ENCODE data around the gene LLPH. TPM values are rescaled to one million over a fixed set of nuclear protein-coding genes. Genes with fewer than 3 reads are reported as not detected.

The LLPH gene
- total and polyA plus RNA-seq, 7 experiments from 2014 or later, result 14.7 to 31.1 (median 28.4) TPM

DNA sequence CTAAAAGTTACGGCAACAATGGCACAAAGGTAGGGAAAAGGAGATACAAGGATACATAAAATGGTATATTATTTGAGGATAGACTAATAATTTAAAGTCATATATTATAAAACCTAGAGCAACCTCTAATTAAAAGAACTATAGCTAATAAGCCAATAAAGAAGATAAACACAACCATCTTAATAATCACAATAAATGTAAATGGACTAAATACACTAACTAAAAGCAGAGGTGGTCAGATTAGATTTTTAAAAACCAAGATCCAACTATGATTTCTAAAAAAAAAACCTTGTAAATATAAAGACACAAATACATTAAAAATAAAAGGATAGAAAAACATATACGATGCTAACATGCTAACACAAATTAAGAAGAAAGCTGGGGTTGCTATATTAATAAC, 10.7 kb upstream of the LLPH start:
- Mint-ChIP-seq H3K27me3 (no peaks in the 10 kb centered on the region), H3K4me1 (peaks cover 4 to 34% (median 21%) of the 10 kb centered on the region in 7 donors), H3K27ac (no peak overlapping the region), H3K36me3 (peaks cover 18 to 70% (median 62%) of the 10 kb centered on the region in 5 donors), H3K4me3 (no peak overlapping the region), H3K9me3 (peaks cover 0 to 36% (median 9%) of the 10 kb centered on the region in 11 donors)
- Histone ChIP-seq H3K4me3 (ENCODE audit: low read length) (no peak overlapping the region), H3K36me3 (ENCODE audit: control insufficient read depth in 2 of 3, insufficient read depth in 3 of 3, low read length in 3 of 3) (peaks cover 16 to 69% (median 17%) of the 10 kb centered on the region in 3 experiments), H3K9me3 (ENCODE audit: control insufficient read depth in 2 of 3, low read length in 3 of 3) (peaks cover 0 to 21% (median 6%) of the 10 kb centered on the region in 3 experiments), H3K4me1 (ENCODE audit: control insufficient read depth in 2 of 2, insufficient read depth in 2 of 2, low read length in 2 of 2) (peaks cover 0 to 3% of the 10 kb centered on the region in 2 donors), H3K27ac (ENCODE audit: low read depth, low read length) (no peak overlapping the region), H3K27me3 (ENCODE audit: control insufficient read depth in 2 of 2, insufficient read depth in 2 of 2, low read length in 2 of 2) (no peaks in the 10 kb centered on the region)
- no peak for DNase-seq
- POLR2A ChIA-PET, result interaction anchor here (1.8 to 2.7 kb wide), 2 partner anchors 11 to 28 kb away, joined by 5 to 15 read pairs; partner anchors contain the start of genes LLPH and TMBIM4
- CTCF ChIA-PET, result no interaction called here
- intact Hi-C loops (cut with micrococcal nuclease), result no loop called here
- ATAC-seq, result no peak

DNA sequence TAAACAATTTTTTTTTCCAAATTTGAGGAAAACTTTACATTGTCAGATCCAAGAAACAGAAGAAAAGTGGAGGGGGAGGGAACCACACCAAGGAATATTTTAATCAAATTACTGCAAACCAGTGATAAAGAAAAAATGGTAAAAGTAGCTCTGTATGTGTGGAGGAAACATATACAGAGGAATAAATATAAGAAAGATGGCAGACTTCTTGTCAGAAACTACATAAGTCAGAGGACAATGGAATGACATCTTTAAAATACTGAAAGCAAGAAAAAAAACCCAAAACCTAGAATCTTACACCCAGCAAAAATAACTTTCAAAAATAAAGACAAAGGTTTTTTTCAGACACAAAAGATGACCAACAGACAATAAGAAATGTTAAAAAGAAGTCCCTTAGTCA, 10.2 kb upstream of the LLPH start:
- Histone ChIP-seq H3K27me3 (ENCODE audit: control insufficient read depth in 2 of 2, insufficient read depth in 2 of 2, low read length in 2 of 2) (no peaks in the 10 kb centered on the region), H3K36me3 (ENCODE audit: control insufficient read depth in 2 of 3, insufficient read depth in 3 of 3, low read length in 3 of 3) (peaks cover 10 to 71% (median 17%) of the 10 kb centered on the region in 3 experiments), H3K27ac (ENCODE audit: low read depth, low read length) (no peak overlapping the region), H3K9me3 (ENCODE audit: control insufficient read depth in 2 of 3, low read length in 3 of 3) (peaks cover 0 to 21% (median 6%) of the 10 kb centered on the region in 3 experiments), H3K4me1 (ENCODE audit: control insufficient read depth in 2 of 2, insufficient read depth in 2 of 2, low read length in 2 of 2) (peaks cover 0 to 3% of the 10 kb centered on the region in 2 donors), H3K4me3 (ENCODE audit: low read length) (no peak overlapping the region)
- DNase-seq (peak in 2 of 9 donors; percentile 15 to 17), ATAC-seq (no peak)
- peaks cover 4 to 28% (median 16%) of the 10 kb centered on the region in 7 donors for H3K4me1 Mint-ChIP-seq
- ChIA-PET POLR2A (interaction anchor here (1.8 to 2.7 kb wide), 2 partner anchors 10 to 29 kb away, joined by 5 to 15 read pairs; partner anchors contain the start of genes LLPH and TMBIM4), CTCF (no interaction called here)
- peaks cover 0 to 36% (median 9%) of the 10 kb centered on the region in 11 donors for H3K9me3 Mint-ChIP-seq
- H3K27me3 Mint-ChIP-seq, result no peaks in the 10 kb centered on the region
- intact Hi-C loops (cut with micrococcal nuclease), result no loop called here
- H3K36me3 Mint-ChIP-seq, result peaks cover 18 to 69% (median 64%) of the 10 kb centered on the region in 5 donors
- H3K27ac Mint-ChIP-seq, result peak overlapping the region in 4 of 9 donors; percentile 40 to 73 (median 54)
- H3K4me3 Mint-ChIP-seq, result no peak overlapping the region

DNA sequence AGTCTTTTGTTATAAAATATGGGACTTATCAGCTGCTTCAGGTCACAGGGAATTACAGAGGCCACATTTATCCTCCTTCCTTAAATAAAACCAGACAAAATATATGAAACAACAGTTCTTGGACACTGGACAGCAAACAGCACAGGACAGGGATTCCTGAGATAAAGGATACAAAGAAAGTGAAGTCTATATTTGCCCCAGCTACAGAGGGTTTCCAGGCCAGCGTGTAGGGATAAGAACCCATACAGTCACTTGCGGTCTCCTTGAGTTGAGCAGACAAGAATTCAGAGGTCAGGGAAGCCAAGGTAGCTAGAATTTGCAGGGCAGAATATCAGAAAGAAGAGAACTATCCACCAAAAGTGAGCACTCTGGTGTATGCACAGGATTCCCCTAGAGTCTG, 8.8 kb upstream of the LLPH start:
- H3K27ac Mint-ChIP-seq, result peak overlapping the region in 3 of 9 donors; percentile 1 to 46 (median 1)
- intact Hi-C loops (cut with micrococcal nuclease), result loop anchor here (10.0 kb wide), 3 partner anchors 975 to 1915 kb away; partner anchors contain the start of genes KICS2 (in 1 of the 2), LEMD3 (in 1 of the 2) and XPOT (in 1 of the 2)
- H3K4me3 Mint-ChIP-seq, result no peak overlapping the region
- no peak for DNase-seq
- Histone ChIP-seq H3K27me3 (ENCODE audit: control insufficient read depth in 2 of 2, insufficient read depth in 2 of 2, low read length in 2 of 2) (no peaks in the 10 kb centered on the region), H3K9me3 (ENCODE audit: control insufficient read depth in 2 of 3, low read length in 3 of 3) (peaks cover 0 to 21% (median 6%) of the 10 kb centered on the region in 3 experiments), H3K4me1 (ENCODE audit: control insufficient read depth in 2 of 2, insufficient read depth in 2 of 2, low read length in 2 of 2) (no peaks in the 10 kb centered on the region), H3K36me3 (ENCODE audit: control insufficient read depth in 2 of 3, insufficient read depth in 3 of 3, low read length in 3 of 3) (peaks cover 6 to 58% (median 17%) of the 10 kb centered on the region in 3 experiments), H3K4me3 (ENCODE audit: low read length) (no peak overlapping the region), H3K27ac (ENCODE audit: low read depth, low read length) (no peak overlapping the region)
- POLR2A ChIA-PET, result interaction anchor here (2.7 kb wide), 1 partner anchor 9 kb away, joined by 15 read pairs; the partner anchor contains the start of gene LLPH
- H3K36me3 Mint-ChIP-seq, result peaks cover 18 to 61% (median 55%) of the 10 kb centered on the region in 5 donors
- no peaks in the 10 kb centered on the region for H3K27me3 Mint-ChIP-seq
- ATAC-seq, result no peak
- H3K9me3 Mint-ChIP-seq, result peaks cover 0 to 36% (median 9%) of the 10 kb centered on the region in 11 donors
- peaks cover 0 to 15% (median 4%) of the 10 kb centered on the region in 7 donors for H3K4me1 Mint-ChIP-seq
- CTCF ChIA-PET, result no interaction called here

DNA sequence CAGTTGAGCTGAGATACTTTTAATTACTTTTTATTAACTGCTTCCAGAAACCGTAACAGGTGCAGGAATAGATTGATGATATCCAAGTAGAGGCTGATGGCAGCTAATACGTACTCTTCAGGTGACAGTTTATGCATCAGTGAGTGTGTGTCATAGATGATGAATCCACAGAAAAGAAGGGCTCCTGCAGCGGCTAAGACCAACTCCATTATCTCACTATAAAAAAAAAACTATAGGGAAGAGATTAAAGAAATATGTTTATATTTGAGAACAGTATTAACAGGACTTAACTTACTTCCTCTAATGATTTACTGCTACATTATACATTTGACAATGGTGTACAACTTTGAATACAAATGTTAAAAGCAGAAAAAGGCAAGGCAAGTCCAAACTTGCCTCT, 7.4 kb upstream of the LLPH start:
- Histone ChIP-seq H3K27ac (ENCODE audit: low read depth, low read length) (no peak overlapping the region), H3K27me3 (ENCODE audit: control insufficient read depth in 2 of 2, insufficient read depth in 2 of 2, low read length in 2 of 2) (no peaks in the 10 kb centered on the region), H3K36me3 (ENCODE audit: control insufficient read depth in 2 of 3, insufficient read depth in 3 of 3, low read length in 3 of 3) (peaks cover 6 to 44% (median 17%) of the 10 kb centered on the region in 3 experiments), H3K9me3 (ENCODE audit: control insufficient read depth in 2 of 3, low read length in 3 of 3) (peaks cover 0 to 21% (median 6%) of the 10 kb centered on the region in 3 experiments), H3K4me3 (ENCODE audit: low read length) (no peak overlapping the region), H3K4me1 (ENCODE audit: control insufficient read depth in 2 of 2, insufficient read depth in 2 of 2, low read length in 2 of 2) (no peaks in the 10 kb centered on the region)
- ChIA-PET CTCF (no interaction called here), POLR2A (interaction anchor here (0.6 kb wide), 1 partner anchor 31 kb away, joined by 3 read pairs; no protein-coding TSS in a partner anchor)
- Mint-ChIP-seq H3K27ac (no peak overlapping the region), H3K9me3 (peaks cover 0 to 36% (median 9%) of the 10 kb centered on the region in 11 donors), H3K36me3 (peaks cover 13 to 54% (median 44%) of the 10 kb centered on the region in 5 donors), H3K27me3 (no peaks in the 10 kb centered on the region), H3K4me3 (no peak overlapping the region), H3K4me1 (peaks cover 0 to 13% (median 2%) of the 10 kb centered on the region in 7 donors)
- no peak for DNase-seq
- intact Hi-C loops (cut with micrococcal nuclease), result loop anchor here (10.0 kb wide), 3 partner anchors 973 to 1913 kb away; partner anchors contain the start of genes KICS2 (in 1 of the 2), LEMD3 (in 1 of the 2) and XPOT (in 1 of the 2)
- ATAC-seq, result no peak

DNA sequence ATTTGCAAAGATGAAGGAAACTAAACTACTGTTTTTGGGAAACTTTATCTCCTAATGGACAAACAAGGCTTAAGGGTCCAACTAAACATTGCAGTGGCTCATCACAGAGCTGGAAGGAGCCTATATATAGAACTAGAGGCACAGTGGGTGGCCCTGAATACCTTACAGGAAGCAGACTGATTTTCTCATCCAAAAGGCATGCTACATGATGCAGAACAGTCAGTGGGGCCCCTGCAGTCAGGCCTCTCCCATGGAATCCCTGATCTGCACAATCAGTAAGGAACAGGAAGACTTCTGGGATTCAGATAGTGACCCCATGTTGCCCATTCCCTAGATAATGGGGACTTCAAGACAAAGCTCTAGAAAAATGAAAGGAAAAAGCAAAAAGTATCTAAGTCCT, 1.9 kb upstream of the LLPH start:
- Histone ChIP-seq H3K9me3 (ENCODE audit: control insufficient read depth in 2 of 3, low read length in 3 of 3) (no peaks in the 10 kb centered on the region), H3K4me3 (ENCODE audit: low read length) (no peak overlapping the region), H3K4me1 (ENCODE audit: control insufficient read depth in 2 of 2, insufficient read depth in 2 of 2, low read length in 2 of 2) (peaks cover 19 to 23% of the 10 kb centered on the region in 2 donors), H3K36me3 (ENCODE audit: control insufficient read depth in 2 of 3, insufficient read depth in 3 of 3, low read length in 3 of 3) (peaks cover 0 to 20% (median 0%) of the 10 kb centered on the region in 3 experiments), H3K27ac (ENCODE audit: low read depth, low read length) (no peak overlapping the region), H3K27me3 (ENCODE audit: control insufficient read depth in 2 of 2, insufficient read depth in 2 of 2, low read length in 2 of 2) (no peaks in the 10 kb centered on the region)
- intact Hi-C loops (cut with micrococcal nuclease), result loop anchor here (5.0 to 10.0 kb wide), 4 partner anchors 275 to 1908 kb away; partner anchors contain the start of genes KICS2 (in 1 of the 2), LEMD3 (in 1 of the 2) and XPOT (in 1 of the 2)
- ChIA-PET POLR2A (interaction anchor here (0.7 to 2.5 kb wide), 2 partner anchors 36 to 37 kb away, joined by 4 to 56 read pairs; partner anchors contain the start of gene TMBIM4), CTCF (interaction anchor here (0.8 kb wide), 1 partner anchor 577 kb away, joined by 3 read pairs; no protein-coding TSS in a partner anchor)
- Mint-ChIP-seq H3K4me1 (peaks cover 26 to 59% (median 47%) of the 10 kb centered on the region in 7 donors), H3K9me3 (peaks cover 0 to 3% (median 0%) of the 10 kb centered on the region in 11 donors), H3K36me3 (peaks cover 5 to 25% (median 20%) of the 10 kb centered on the region in 5 donors), H3K27ac (peak overlapping the region in 7 of 9 donors; percentile 2 to 98 (median 18)), H3K27me3 (no peaks in the 10 kb centered on the region), H3K4me3 (peak overlapping the region in 8 of 10 donors; percentile 8 to 97 (median 36))
- ATAC-seq, result no peak
- no peak for DNase-seq

DNA sequence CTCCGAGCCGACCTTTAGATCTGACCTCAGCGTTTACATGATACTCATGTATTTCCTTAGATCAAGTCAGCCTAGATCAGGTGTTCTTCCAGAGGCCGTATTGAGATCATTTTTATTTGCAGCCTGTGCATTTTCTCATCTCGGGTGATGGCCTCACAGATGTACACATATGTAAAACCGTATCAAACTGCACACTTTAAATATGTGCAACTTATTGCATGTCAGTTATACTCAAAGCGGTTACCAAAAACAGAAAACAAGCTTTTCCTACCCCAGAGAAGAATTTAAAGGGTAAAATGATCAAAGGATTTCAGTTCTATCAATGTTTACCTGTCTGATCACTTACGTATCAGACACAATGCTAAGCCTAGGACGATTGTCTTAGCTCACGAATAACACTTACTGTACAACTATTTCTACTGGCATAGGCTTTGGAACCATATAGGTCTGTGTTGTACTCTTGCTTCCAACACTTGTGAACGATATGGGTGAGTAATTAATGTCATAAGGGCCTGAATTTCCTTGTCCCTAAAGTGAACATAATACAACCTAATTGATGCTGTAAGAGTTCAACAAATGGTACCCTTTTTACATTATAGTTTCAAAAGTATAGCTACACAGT, 628 bp upstream of the LLPH start:
- no peaks in the 10 kb centered on the region for H3K9me3 ChIP-seq (ENCODE audit: control insufficient read depth in 2 of 3, low read length in 3 of 3)
- CTCF ChIA-PET, result interaction anchor here (0.8 to 2.0 kb wide), 3 partner anchors 13 to 565 kb away, joined by 3 to 11 read pairs (median 5); no protein-coding TSS in a partner anchor
- peaks cover 0 to 26% (median 0%) of the 10 kb centered on the region in 3 experiments for H3K36me3 ChIP-seq (ENCODE audit: control insufficient read depth in 2 of 3, insufficient read depth in 3 of 3, low read length in 3 of 3)
- ATAC-seq, result peak; percentile 62
- peak overlapping the region; percentile 99 for H3K4me3 ChIP-seq (ENCODE audit: low read length)
- Mint-ChIP-seq H3K4me3 (peak overlapping the region; percentile 92 to 98 (median 97)), H3K9me3 (peaks cover 0 to 2% (median 0%) of the 10 kb centered on the region in 11 donors), H3K27ac (peak overlapping the region; percentile 95 to 99 (median 97)), H3K27me3 (no peaks in the 10 kb centered on the region), H3K36me3 (peaks cover 12 to 32% (median 27%) of the 10 kb centered on the region in 5 donors), H3K4me1 (peaks cover 33 to 71% (median 58%) of the 10 kb centered on the region in 7 donors)
- H3K27me3 ChIP-seq (ENCODE audit: control insufficient read depth in 2 of 2, insufficient read depth in 2 of 2, low read length in 2 of 2), result no peaks in the 10 kb centered on the region
- POLR2A ChIA-PET, result interaction anchor here (0.6 to 2.5 kb wide), 23 partner anchors 9 to 1909 kb away, joined by 3 to 56 read pairs (median 4); partner anchors contain the start of genes HELB, KICS2 and TMBIM4
- intact Hi-C loops (cut with micrococcal nuclease), result loop anchor here (1.0 to 10.0 kb wide), 8 partner anchors 157 to 1906 kb away; partner anchors contain the start of genes LEMD3 (in 2 of the 2), XPOT (in 2 of the 2), CAND1 (in 1 of the 2) and KICS2 (in 1 of the 2)
- H3K27ac ChIP-seq (ENCODE audit: low read depth, low read length), result peak overlapping the region; percentile 87
- H3K4me1 ChIP-seq (ENCODE audit: control insufficient read depth in 2 of 2, insufficient read depth in 2 of 2, low read length in 2 of 2), result peaks cover 19 to 23% of the 10 kb centered on the region in 2 donors
- DNase-seq, result no peak
